HepG2 (cell line): Measurements from ENCODE around the gene CEP128. TPM values are rescaled to one million over a fixed set of nuclear protein-coding genes. Genes with fewer than 3 reads are reported as not detected.

Experiments used
- ARID5B ChIP-seq: IDR thresholded peaks from 2 replicates; pipeline ENCODE4 v1.4.0; 2020; ENCODE audit warnings: mild to moderate bottlenecking, missing genetic modification reagents
- ASH2L ChIP-seq: fragments of 300-600, 200-600 bp; sonication (generic); IDR thresholded peaks from 2 replicates; pipeline ENCODE4 v1.7.0; 2017; ENCODE audit warnings: low read depth, mild to moderate bottlenecking, moderate library complexity, mixed read lengths, low read length; ENCODE audit not compliant: insufficient read length
- E2F1 ChIP-seq: sonication (generic); formaldehyde crosslinking; IDR thresholded peaks from 2 replicates; pipeline ENCODE4 v1.5.0; 2020; ENCODE audit warnings: missing genetic modification reagents
- E2F2 ChIP-seq: sonication (generic); formaldehyde crosslinking; IDR thresholded peaks from 2 replicates; pipeline ENCODE4 v1.4.0; 2020; ENCODE audit warnings: missing genetic modification reagents, borderline replicate concordance
- EEA1 ChIP-seq: sonication (generic); formaldehyde crosslinking; IDR thresholded peaks from 2 replicates; pipeline ENCODE4 v1.5.1; 2020; ENCODE audit warnings: mild to moderate bottlenecking, missing genetic modification reagents, borderline replicate concordance
- IKZF1 ChIP-seq: fragments of 450-650 bp; IDR thresholded peaks from 2 replicates; pipeline ENCODE4 v1.7.1; 2016
- IKZF4 ChIP-seq: sonication (generic); formaldehyde crosslinking; IDR thresholded peaks from 2 replicates; pipeline ENCODE4 v1.5.1; 2020; ENCODE audit warnings: borderline replicate concordance, mild to moderate bottlenecking, low read depth, missing genetic modification reagents; ENCODE audit errors: not compliant biosample characterization
- KAT8 ChIP-seq: IDR thresholded peaks from 2 replicates; pipeline ENCODE4 v1.6.1; 2016; ENCODE audit warnings: missing genetic modification reagents, missing compliant biosample characterization
- KDM5A ChIP-seq: fragments of 200-600 bp; sonication (generic); IDR thresholded peaks from 2 replicates; pipeline ENCODE4 v1.7.0; 2018; ENCODE audit warnings: antibody characterized with exemption, mild to moderate bottlenecking, low read length, borderline replicate concordance
- MED1 ChIP-seq: sonication (generic); formaldehyde crosslinking; IDR thresholded peaks from 2 replicates; pipeline ENCODE4 v1.4.0; 2020; ENCODE audit warnings: missing genetic modification reagents
- NONO ChIP-seq, 2 experiments: fragments of 450-650 bp in 1 of 2; sonication (generic) in 1 of 2; formaldehyde crosslinking in 1 of 2; IDR thresholded peaks in 1 of 2; conservative IDR thresholded peaks in 1 of 2; 2 replicates each; pipeline versions ENCODE4 v1.6.1 to v1.8.0; 2017 to 2022; ENCODE audit warnings: mild to moderate bottlenecking in 1 of 2, missing genetic modification reagents in 1 of 2, moderate library complexity in 1 of 2
- POGZ ChIP-seq: sonication (generic); formaldehyde crosslinking; IDR thresholded peaks from 2 replicates; pipeline ENCODE4 v1.4.0; 2020; ENCODE audit warnings: mild to moderate bottlenecking, missing genetic modification reagents
- POLR2A ChIP-seq, 2 experiments: IDR thresholded peaks; 2 replicates each; pipeline ENCODE4 v1.6.1; 2011; ENCODE audit warnings: low read depth in 2 of 2, low read length in 2 of 2, mild to moderate bottlenecking in 1 of 2, moderate library complexity in 1 of 2; ENCODE audit not compliant: insufficient read depth in 1 of 2
- SNAI1 ChIP-seq: sonication (generic); formaldehyde crosslinking; IDR thresholded peaks from 2 replicates; pipeline ENCODE4 v1.5.0; 2020; ENCODE audit warnings: mild to moderate bottlenecking, missing genetic modification reagents, borderline replicate concordance
- SNRNP70 ChIP-seq: fragments of 200-400 bp; formaldehyde crosslinking; IDR thresholded peaks from 2 replicates; pipeline ENCODE4 v1.6.1; 2017; ENCODE audit warnings: mild to moderate bottlenecking, low read depth, low read length, moderate library complexity
- SP1 ChIP-seq, 2 experiments: fragments of 450-650 bp in 1 of 2; sonication (generic) in 1 of 2; formaldehyde crosslinking in 1 of 2; IDR thresholded peaks; 2 replicates each; pipeline versions ENCODE4 v1.4.0 to v1.6.1; 2016 to 2020; ENCODE audit warnings: missing genetic modification reagents in 1 of 2
- TAF1 ChIP-seq: sonication (generic); formaldehyde crosslinking; IDR thresholded peaks from 2 replicates; pipeline ENCODE4 v1.4.0; 2020; ENCODE audit warnings: missing genetic modification reagents
- TBX2 ChIP-seq: sonication (generic); formaldehyde crosslinking; IDR thresholded peaks from 2 replicates; pipeline ENCODE4 v1.5.0; 2020; ENCODE audit warnings: missing genetic modification reagents, mild to moderate bottlenecking, borderline replicate concordance
- U2AF1 ChIP-seq: fragments of 200-400 bp; formaldehyde crosslinking; optimal IDR thresholded peaks from 2 replicates; pipeline ENCODE3; 2017; ENCODE audit warnings: mild to moderate bottlenecking, low read depth, low read length
- ZFP36L1 ChIP-seq: sonication (generic); formaldehyde crosslinking; IDR thresholded peaks from 2 replicates; pipeline ENCODE4 v1.8.0; 2022; ENCODE audit warnings: mild to moderate bottlenecking, missing genetic modification reagents, moderate library complexity
- ZNF629 ChIP-seq: sonication (generic); formaldehyde crosslinking; conservative IDR thresholded peaks from 2 replicates; pipeline ENCODE4 v1.5.0; 2020; ENCODE audit warnings: missing genetic modification reagents
- ZNF841 ChIP-seq: sonication (generic); formaldehyde crosslinking; IDR thresholded peaks from 2 replicates; pipeline ENCODE4 v1.8.1; 2023; ENCODE audit warnings: missing genetic modification reagents, borderline replicate concordance
- ZSCAN25 ChIP-seq: sonication (generic); formaldehyde crosslinking; IDR thresholded peaks from 2 replicates; pipeline ENCODE4 v1.8.0; 2022; ENCODE audit warnings: mild to moderate bottlenecking, missing genetic modification reagents
- polyA plus RNA-seq, 8 experiments: library from polyadenylated mRNA; depleted of rRNA in 3 of 8; stranded (reverse) in 7 of 8; unstranded in 1 of 8; fragments of >200 nt; fragmentation: Illumina TruSeq in 4 of 8; extraction: Trizol in 4 of 8; gene quantifications; 2 replicates each; pipeline versions ENCODE4 v1.2.1 to v1.2.3, GENCODE V29; 2011 to 2016; ENCODE audit warnings: low read depth in 4 of 8, missing spikeins in 1 of 8, mixed read lengths in 1 of 8; ENCODE audit not compliant: insufficient read depth in 1 of 8
- total RNA-seq, 5 experiments: library from RNA; depleted of rRNA; stranded (reverse); fragments of >200 nt; fragmentation: Illumina TruSeq; extraction: Trizol; gene quantifications; 2 replicates each; pipeline ENCODE4 v1.2.3, GENCODE V29; 2016; ENCODE audit warnings: low read depth in 1 of 5

CEP128 gene
- total and polyA plus RNA-seq, 2 of the 13 experiments (the other 11 are each of a cell fraction or from before 2014, with no cell fraction given): 1.3 to 7.5 TPM

GRCh38 chr14:80941241-80942185 is at the start of gene CEP128 (continued):
- TF ChIP-seq KDM5A (peak; percentile 44), ARID5B (CRISPR knock-in tag) (peak; percentile 42), E2F1 (CRISPR knock-in tag) (peak; percentile 70; the same call in 1 of the 2 replicates), SP1 (IDR thresholded peaks at IDR 0.05) (no peak), SP1 (CRISPR knock-in tag; IDR thresholded peaks at IDR 0.05) (no peak), NONO (IDR thresholded peaks at IDR 0.05) (no peak), NONO (CRISPR knock-in tag; conservative IDR thresholded peaks at IDR 0.05) (0 out of 2 replicates have a peak, but pooled peaks have one; percentile 41), ZSCAN25 (CRISPR knock-in tag) (peak; percentile 98), ZNF629 (CRISPR knock-in tag) (no peak), IKZF4 (CRISPR knock-in tag) (no peak), IKZF1 (no peak), MED1 (CRISPR knock-in tag) (0 out of 2 replicates have a peak, but pooled peaks have one; percentile 16), ZFP36L1 (no peak), ASH2L (peak; percentile 58), KAT8 (peak; percentile 77), U2AF1 (no peak), SNAI1 (CRISPR knock-in tag) (no peak), TBX2 (CRISPR knock-in tag) (no peak), POGZ (CRISPR knock-in tag) (0 out of 2 replicates have a peak, but pooled peaks have one; percentile 21), EEA1 (CRISPR knock-in tag) (0 out of 2 replicates have a peak, but pooled peaks have one; percentile 25), TAF1 (CRISPR knock-in tag) (peak; percentile 52; the same call in 1 of the 2 replicates), E2F2 (CRISPR knock-in tag) (0 out of 2 replicates have a peak, but pooled peaks have one; percentile 63), SNRNP70 (no peak), POLR2A (IDR thresholded peaks at IDR 0.05; ENCODE audit: insufficient read depth in 1 of 2, low read depth in 2 of 2, low read length in 2 of 2) (peak in 1 of 2 experiments; percentile 71; a peak in 2 of 4 replicates), ZNF841 (CRISPR knock-in tag) (no peak)
